ENCODE measurements around the gene DNAJB7. TPM values are rescaled to one million over a fixed set of nuclear protein-coding genes. Genes with fewer than 3 reads are reported as not detected.

Gene DNAJB7
- total RNA-seq, 2 donors from 2014 or later: not detected

DNA sequence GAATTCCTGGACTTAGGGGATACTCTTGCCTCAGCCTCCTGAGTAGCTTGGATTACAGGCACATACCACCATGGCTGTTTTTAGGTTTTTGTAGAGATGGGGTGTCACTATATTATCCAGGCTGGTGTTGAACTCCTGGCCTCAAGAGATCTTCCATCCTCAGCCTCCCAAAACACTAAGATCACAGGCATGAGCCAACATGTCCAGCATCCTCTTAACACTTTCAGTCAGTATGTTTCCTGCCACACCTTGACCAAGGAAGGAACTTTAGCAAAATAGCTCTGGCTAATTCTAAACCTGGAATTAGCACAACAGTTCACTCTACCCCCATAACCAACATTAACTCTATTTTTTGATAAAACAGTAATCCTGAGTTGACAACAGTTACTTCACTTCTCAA, 27.2 kb upstream of the DNAJB7 start:
- Histone ChIP-seq H3K27ac (ENCODE audit: low read depth, low read length) (no peak overlapping the region), H3K36me3 (ENCODE audit: control insufficient read depth, insufficient read depth, low read length) (peaks cover 64% of the 10 kb centered on the region), H3K4me3 (ENCODE audit: low read length) (no peak overlapping the region), H3K9me3 (ENCODE audit: control insufficient read depth, low read length) (no peaks in the 10 kb centered on the region), H3K9ac (ENCODE audit: extremely low read depth, low read length, poor library complexity, severe bottlenecking) (no peak overlapping the region), H3K4me1 (ENCODE audit: control insufficient read depth, insufficient read depth, low read length) (no peaks in the 10 kb centered on the region), H3K27me3 (ENCODE audit: control insufficient read depth, insufficient read depth, low read length, poor library complexity, severe bottlenecking) (no peaks in the 10 kb centered on the region)
- H3K4me3 Mint-ChIP-seq: no peak overlapping the region
- H3K27ac Mint-ChIP-seq: no peak overlapping the region
- TF ChIP-seq, protein P1, sequence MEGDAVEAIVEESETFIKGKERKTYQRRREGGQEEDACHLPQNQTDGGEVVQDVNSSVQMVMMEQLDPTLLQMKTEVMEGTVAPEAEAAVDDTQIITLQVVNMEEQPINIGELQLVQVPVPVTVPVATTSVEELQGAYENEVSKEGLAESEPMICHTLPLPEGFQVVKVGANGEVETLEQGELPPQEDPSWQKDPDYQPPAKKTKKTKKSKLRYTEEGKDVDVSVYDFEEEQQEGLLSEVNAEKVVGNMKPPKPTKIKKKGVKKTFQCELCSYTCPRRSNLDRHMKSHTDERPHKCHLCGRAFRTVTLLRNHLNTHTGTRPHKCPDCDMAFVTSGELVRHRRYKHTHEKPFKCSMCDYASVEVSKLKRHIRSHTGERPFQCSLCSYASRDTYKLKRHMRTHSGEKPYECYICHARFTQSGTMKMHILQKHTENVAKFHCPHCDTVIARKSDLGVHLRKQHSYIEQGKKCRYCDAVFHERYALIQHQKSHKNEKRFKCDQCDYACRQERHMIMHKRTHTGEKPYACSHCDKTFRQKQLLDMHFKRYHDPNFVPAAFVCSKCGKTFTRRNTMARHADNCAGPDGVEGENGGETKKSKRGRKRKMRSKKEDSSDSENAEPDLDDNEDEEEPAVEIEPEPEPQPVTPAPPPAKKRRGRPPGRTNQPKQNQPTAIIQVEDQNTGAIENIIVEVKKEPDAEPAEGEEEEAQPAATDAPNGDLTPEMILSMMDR (conservative IDR thresholded peaks at IDR 0.05): no peak
- H3K27me3 Mint-ChIP-seq (ENCODE audit: insufficient read depth): no peaks in the 10 kb centered on the region
- DNase-seq: no peak
- peaks cover 54% of the 10 kb centered on the region for H3K36me3 Mint-ChIP-seq (ENCODE audit: low read depth)
- no peaks in the 10 kb centered on the region for H3K9me3 Mint-ChIP-seq
- no peaks in the 10 kb centered on the region for H3K4me1 Mint-ChIP-seq

DNA sequence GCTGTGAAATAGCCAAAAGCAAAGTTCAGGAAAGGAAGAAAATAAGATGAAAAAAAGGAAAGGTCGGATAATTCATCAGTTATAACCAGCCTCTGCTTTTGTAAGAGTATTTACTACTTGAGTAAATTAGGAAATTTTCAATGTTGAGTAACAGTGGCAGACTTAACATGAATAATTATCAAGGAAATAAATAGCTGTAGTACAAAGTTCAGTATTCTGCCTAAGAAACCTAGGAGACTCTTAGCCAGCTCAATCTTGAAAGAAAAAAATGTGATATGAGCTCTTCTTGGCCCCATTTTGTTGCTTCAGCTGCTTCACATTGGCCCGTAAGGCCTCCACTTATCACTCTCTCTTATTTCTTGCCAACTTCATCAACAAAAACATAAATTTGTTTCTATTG, 17.0 kb upstream of the DNAJB7 start:
- Histone ChIP-seq H3K36me3 (ENCODE audit: control insufficient read depth, insufficient read depth, low read length) (peaks cover 55% of the 10 kb centered on the region), H3K27me3 (ENCODE audit: control insufficient read depth, insufficient read depth, low read length, poor library complexity, severe bottlenecking) (no peaks in the 10 kb centered on the region), H3K4me1 (ENCODE audit: control insufficient read depth, insufficient read depth, low read length) (no peaks in the 10 kb centered on the region), H3K9me3 (ENCODE audit: control insufficient read depth, low read length) (no peaks in the 10 kb centered on the region), H3K9ac (ENCODE audit: extremely low read depth, low read length, poor library complexity, severe bottlenecking) (no peak overlapping the region), H3K4me3 (ENCODE audit: low read length) (no peak overlapping the region), H3K27ac (ENCODE audit: low read depth, low read length) (no peak overlapping the region)
- Mint-ChIP-seq H3K27me3 (ENCODE audit: insufficient read depth) (no peaks in the 10 kb centered on the region), H3K9me3 (no peaks in the 10 kb centered on the region), H3K36me3 (ENCODE audit: low read depth) (peaks cover 16% of the 10 kb centered on the region), H3K27ac (no peak overlapping the region), H3K4me3 (no peak overlapping the region), H3K4me1 (no peaks in the 10 kb centered on the region)
- TF ChIP-seq, protein P1 (conservative IDR thresholded peaks at IDR 0.05): no peak
- 94 to 100% methylated on average over 2 of the region's 2 CpGs for WGBS, 2 experiments (ENCODE audit: insufficient coverage in 1 of 2, insufficient read length in 1 of 2)
- DNase-seq: no peak

DNA sequence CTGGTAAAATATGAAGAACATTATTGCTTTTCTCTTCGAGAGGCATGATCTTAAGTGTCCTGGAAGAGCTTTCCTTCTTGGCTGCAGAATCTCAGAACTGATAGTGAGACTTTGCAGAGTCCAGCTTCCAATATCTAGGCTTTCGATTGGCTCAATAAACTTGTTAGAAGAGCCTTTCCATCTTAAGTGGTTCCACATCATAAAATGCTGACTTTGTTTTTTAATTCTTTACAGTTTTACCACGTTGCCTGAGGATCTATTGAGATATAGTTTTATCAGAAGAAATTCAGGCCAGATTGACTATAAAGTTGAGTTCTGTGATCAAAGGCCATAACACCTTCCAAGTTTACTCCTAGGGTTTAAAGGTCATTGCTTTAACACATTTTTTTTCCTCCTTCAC, 15.6 kb upstream of the DNAJB7 start:
- H3K9me3 ChIP-seq (ENCODE audit: control insufficient read depth, low read length): no peaks in the 10 kb centered on the region
- Mint-ChIP-seq H3K9me3 (no peaks in the 10 kb centered on the region), H3K4me1 (no peaks in the 10 kb centered on the region), H3K27me3 (ENCODE audit: insufficient read depth) (no peaks in the 10 kb centered on the region), H3K36me3 (ENCODE audit: low read depth) (peaks cover 9% of the 10 kb centered on the region), H3K27ac (no peak overlapping the region), H3K4me3 (no peak overlapping the region)
- no peaks in the 10 kb centered on the region for H3K27me3 ChIP-seq (ENCODE audit: control insufficient read depth, insufficient read depth, low read length, poor library complexity, severe bottlenecking)
- H3K27ac ChIP-seq (ENCODE audit: low read depth, low read length): no peak overlapping the region
- no peak for DNase-seq
- no peaks in the 10 kb centered on the region for H3K4me1 ChIP-seq (ENCODE audit: control insufficient read depth, insufficient read depth, low read length)
- no peak overlapping the region for H3K9ac ChIP-seq (ENCODE audit: extremely low read depth, low read length, poor library complexity, severe bottlenecking)
- peaks cover 42% of the 10 kb centered on the region for H3K36me3 ChIP-seq (ENCODE audit: control insufficient read depth, insufficient read depth, low read length)
- TF ChIP-seq, protein P1 (conservative IDR thresholded peaks at IDR 0.05): no peak
- WGBS, 2 experiments (ENCODE audit: insufficient coverage in 1 of 2, insufficient read length in 1 of 2): 94 to 97% methylated on average over 3 of the region's 3 CpGs
- no peak overlapping the region for H3K4me3 ChIP-seq (ENCODE audit: low read length)

Data from endodermal cell (in vitro differentiated cells).